Stimulated activated CD4-positive, alpha-beta T cell treated with anti-CD3 and anti-CD28 coated beads, Interleukin-4, amount 100 ng/mL, for 48 hours (primary cell): ENCODE measurements around the gene MPV17.
"Not testable (repeated sequence)": the region's sequence is repeated elsewhere in the genome, so short reads cannot be mapped to it uniquely, and the experiment has no call there.

Experiments used
- DNase-seq, 2 donors: peaks; one replicate each; pipeline ENCODE4 v3.0.0-alpha.2; 2020; ENCODE audit warnings: low read depth in 2 of 2

MPV17 gene

GRCh38 chr2:27323596-27324285 lies 844 bp upstream of the MPV17 start:
- DNase-seq, result no peak

GRCh38 chr2:27322301-27322765 lies 564 bp downstream of the MPV17 start:
- DNase-seq, result no peak

- DNase-seq, result no peak
Observed at GRCh38 chr2:27320958-27321543, 1.8 kb downstream of the MPV17 start.

GRCh38 chr2:27319839-27320238 lies 3.1 kb downstream of the MPV17 start:
- not testable (repeated sequence) for DNase-seq

GRCh38 chr2:27316655-27317412 lies 6.1 kb downstream of the MPV17 start:
- no peak for DNase-seq

- no peak for DNase-seq
Observed at GRCh38 chr2:27315122-27315521, 7.8 kb downstream of the MPV17 start.

GRCh38 chr2:27314709-27315108 lies 8.2 kb downstream of the MPV17 start:
- DNase-seq, result no peak

- no peak for DNase-seq
Observed at GRCh38 chr2:27313882-27314645, 8.8 kb downstream of the MPV17 start.

- no peak for DNase-seq
Observed at GRCh38 chr2:27312152-27312551, 10.7 kb downstream of the MPV17 start.

- DNase-seq, result no peak
Observed at GRCh38 chr2:27309651-27310050, 13.2 kb downstream of the MPV17 start.

GRCh38 chr2:27308359-27308881 lies 14.5 kb downstream of the MPV17 start, which contains the start of gene UCN:
Gene UCN, minus strand, starts transcription at chr2:27308445. Its CDS starts 550 bp downstream, at chr2:27307895.
- DNase-seq, result no peak

- no peak for DNase-seq
Observed at GRCh38 chr2:27307545-27308358, 15.1 kb downstream of the MPV17 start.

- no peak for DNase-seq
Observed at GRCh38 chr2:27307287-27307544, 15.7 kb downstream of the MPV17 start.

- no peak for DNase-seq
Observed at GRCh38 chr2:27306573-27307286, 16.2 kb downstream of the MPV17 start.

GRCh38 chr2:27306136-27306535 lies 16.8 kb downstream of the MPV17 start:
- DNase-seq, result no peak

- no peak for DNase-seq
Observed at GRCh38 chr2:27305516-27305915, 17.4 kb downstream of the MPV17 start.

GRCh38 chr2:27304488-27305240 lies 18.2 kb downstream of the MPV17 start:
- no peak for DNase-seq

GRCh38 chr2:27303093-27304025 lies 19.5 kb downstream of the MPV17 start:
- no peak for DNase-seq

- not testable (repeated sequence) for DNase-seq
Observed at GRCh38 chr2:27300606-27301005, 22.3 kb downstream of the MPV17 start.
